IMR-90 (cell line): Measurements from ENCODE around the gene SP3. TPM values are rescaled to one million over a fixed set of nuclear protein-coding genes. Genes with fewer than 3 reads are reported as not detected.
A peak's percentile ranks its signal among the peaks of the same experiment; 100 is the strongest.

Experiments
- ATAC-seq: fragments of 200-7000 bp; cut with Tn5 transposase; 2 replicates; pipeline ENCODE4 v1.9.1; 2020; ENCODE audit warnings: low read depth, mild to moderate bottlenecking, moderate library complexity
- BruUV-seq: library from RNA; stranded (reverse); fragments of 400-500 nt; replicated peaks from 2 replicates; lab custom pipeline; 2021; lab: Mats Ljungman, UMichigan
- CTCF ChIA-PET: fragments of 300-600 bp; formaldehyde crosslinking; extraction: SDS; loops from one replicate; lab custom pipeline; 2021; ENCODE audit warnings: antibody characterized with exemption; lab: Yijun Ruan, JAX
- POLR2A ChIA-PET: fragments of 300-600 bp; sonication (Branson Sonifier 250); formaldehyde crosslinking; loops from one replicate; lab custom pipeline; 2022; ENCODE audit warnings: antibody characterized with exemption; ENCODE audit not compliant: unreplicated experiment; lab: Charles Lee
- DNase-seq: peaks from one replicate; pipeline ENCODE4 v3.0.0; 2013
- H2AFZ ChIP-seq: replicated peaks from 2 replicates; pipeline ENCODE3; 2013; ENCODE audit warnings: low read length, mild to moderate bottlenecking; ENCODE audit not compliant: poor library complexity
- H2AK5ac ChIP-seq: 2 replicates; pipeline ENCODE4 v1.6.1; 2013; ENCODE audit warnings: low read depth, low read length, inconsistent platforms
- H2AK9ac ChIP-seq: replicated peaks from 2 replicates; pipeline ENCODE3; 2013; ENCODE audit warnings: mild to moderate bottlenecking, low read depth, low read length, moderate library complexity; ENCODE audit not compliant: poor library complexity
- H2BK120ac ChIP-seq: 2 replicates; pipeline ENCODE4 v1.6.1; 2013; ENCODE audit warnings: low read depth, low read length, inconsistent platforms
- H2BK15ac ChIP-seq: 3 replicates; pipeline ENCODE4 v1.6.1; 2013; ENCODE audit warnings: low read depth, low read length, inconsistent platforms
- H2BK20ac ChIP-seq: 2 replicates; pipeline ENCODE4 v1.6.1; 2013; ENCODE audit warnings: low read depth, mild to moderate bottlenecking, inconsistent platforms, low read length, moderate library complexity
- H2BK5ac ChIP-seq: 2 replicates; pipeline ENCODE4 v1.6.1; 2013; ENCODE audit warnings: mild to moderate bottlenecking, low read depth, low read length, inconsistent platforms; ENCODE audit not compliant: poor library complexity, severe bottlenecking
- H3K14ac ChIP-seq: replicated peaks from 2 replicates; pipeline ENCODE4 v1.6.1; 2013; ENCODE audit warnings: low read depth, low read length, inconsistent platforms
- H3K18ac ChIP-seq: 2 replicates; pipeline ENCODE4 v1.6.1; 2013; ENCODE audit warnings: low read depth, low read length, control low read depth
- H3K23ac ChIP-seq: 2 replicates; pipeline ENCODE4 v1.6.1; 2013; ENCODE audit warnings: low read depth, low read length, inconsistent platforms
- H3K27ac ChIP-seq: 2 replicates; pipeline ENCODE4 v1.5.1; 2013; ENCODE audit warnings: mild to moderate bottlenecking, control low read depth, low read length; ENCODE audit not compliant: insufficient read depth
- H3K27me3 ChIP-seq: 2 replicates; pipeline ENCODE4 v1.6.1; 2013; ENCODE audit warnings: low read length; ENCODE audit not compliant: control insufficient read depth, insufficient read depth
- H3K36me3 ChIP-seq: 2 replicates; pipeline ENCODE4 v1.6.1; 2013; ENCODE audit warnings: low read length, mixed read lengths; ENCODE audit not compliant: control insufficient read depth, insufficient read depth
- H3K4ac ChIP-seq: 2 replicates; pipeline ENCODE4 v1.6.1; 2013; ENCODE audit warnings: low read depth, low read length, inconsistent platforms
- H3K4me1 ChIP-seq: 2 replicates; pipeline ENCODE4 v1.6.1; 2013; ENCODE audit warnings: low read length, mixed read lengths; ENCODE audit not compliant: control insufficient read depth, insufficient read depth
- H3K4me2 ChIP-seq: 2 replicates; pipeline ENCODE4 v1.6.1; 2013; ENCODE audit warnings: low read depth, mild to moderate bottlenecking, control low read depth, low read length, moderate library complexity
- H3K4me3 ChIP-seq: 2 replicates; pipeline ENCODE4 v1.5.1; 2013; ENCODE audit warnings: low read depth, mild to moderate bottlenecking, control low read depth, low read length, moderate library complexity; ENCODE audit not compliant: insufficient read depth
- H3K56ac ChIP-seq: 2 replicates; pipeline ENCODE4 v1.6.1; 2013; ENCODE audit warnings: low read length, inconsistent platforms; ENCODE audit not compliant: insufficient read depth; ENCODE audit errors: extremely low read depth
- H3K79me1 ChIP-seq, 2 experiments: 2 replicates each; pipeline ENCODE4 v1.6.1; 2013; ENCODE audit warnings: low read length in 2 of 2, inconsistent platforms in 1 of 2, low read depth in 1 of 2
- H3K9ac ChIP-seq: 2 replicates; pipeline ENCODE4 v1.6.1; 2013; ENCODE audit warnings: low read depth, low read length, control low read depth
- H3K9me1 ChIP-seq: 2 replicates; pipeline ENCODE4 v1.6.1; 2013; ENCODE audit warnings: low read length, inconsistent platforms; ENCODE audit not compliant: insufficient read depth
- H3K9me3 ChIP-seq: 2 replicates; pipeline ENCODE4 v1.6.1; 2013; ENCODE audit warnings: low read length; ENCODE audit not compliant: control insufficient read depth, insufficient read depth
- H4K20me1 ChIP-seq: 2 replicates; pipeline ENCODE4 v1.6.1; 2013; ENCODE audit warnings: low read length, inconsistent platforms; ENCODE audit not compliant: insufficient read depth
- H4K5ac ChIP-seq: 2 replicates; pipeline ENCODE4 v1.6.1; 2013; ENCODE audit warnings: mild to moderate bottlenecking, low read depth, low read length, control low read depth
- H4K8ac ChIP-seq, 2 experiments: 2 replicates each; pipeline ENCODE4 v1.6.1; 2013; ENCODE audit warnings: low read depth in 2 of 2, low read length in 2 of 2, control low read depth in 1 of 2, inconsistent platforms in 1 of 2
- H4K91ac ChIP-seq: 2 replicates; pipeline ENCODE4 v1.6.1; 2013; ENCODE audit warnings: low read depth, low read length, inconsistent platforms; ENCODE audit not compliant: insufficient read depth
- BHLHE40 ChIP-seq: fragments of 150-350 bp; IDR thresholded peaks from 2 replicates; pipeline ENCODE4 v1.6.1; 2016; ENCODE audit warnings: mild to moderate bottlenecking, low read depth, low read length
- CHD1 ChIP-seq: IDR thresholded peaks from 2 replicates; pipeline ENCODE4 v1.6.1; 2012; ENCODE audit warnings: low read depth, low read length, improper control_type of control experiment
- CTCF ChIP-seq: conservative IDR thresholded peaks from 2 replicates; pipeline ENCODE4 v1.5.1; 2012; ENCODE audit warnings: mild to moderate bottlenecking, low read depth, low read length, improper control_type of control experiment
- ELK1 ChIP-seq: fragments of 150-350 bp; IDR thresholded peaks from 2 replicates; pipeline ENCODE4 v1.6.1; 2016; ENCODE audit warnings: low read depth, mild to moderate bottlenecking, low read length, moderate library complexity, borderline replicate concordance
- MAZ ChIP-seq: IDR thresholded peaks from 2 replicates; pipeline ENCODE4 v1.6.1; 2012; ENCODE audit warnings: low read depth, mild to moderate bottlenecking, low read length, improper control_type of control experiment, moderate library complexity, borderline replicate concordance
- MXI1 ChIP-seq: IDR thresholded peaks from 2 replicates; pipeline ENCODE4 v1.6.1; 2012; ENCODE audit warnings: low read depth, mild to moderate bottlenecking, low read length, moderate library complexity, borderline replicate concordance
- RAD21 ChIP-seq: IDR thresholded peaks from 2 replicates; pipeline ENCODE4 v1.6.1; 2012; ENCODE audit warnings: low read length, improper control_type of control experiment
- RCOR1 ChIP-seq: IDR thresholded peaks from 2 replicates; pipeline ENCODE4 v1.6.1; 2012; ENCODE audit warnings: mild to moderate bottlenecking, low read length, improper control_type of control experiment; ENCODE audit not compliant: insufficient replicate concordance
- WGBS, 2 experiments: methylation state at CpG; one replicate each; pipeline versions ENCODE4 v1.1.5 to v1.1.7; 2013; ENCODE audit warnings: missing lambda C conversion rate in 2 of 2; ENCODE audit not compliant: insufficient read length in 1 of 2; ENCODE audit errors: extremely low coverage in 2 of 2; 5-methylcytosine and 5-hydroxymethylcytosine counted together
- dilution Hi-C: fragments of 300-500 bp; cut with HindIII; formaldehyde crosslinking; loops from one replicate; pipeline ENCODE4 v1.14.3; 2018; ENCODE audit warnings: low sequenced_read_pairs; ENCODE audit not compliant: unreplicated experiment
- in situ Hi-C: fragments of 300-500 bp; cut with MboI; formaldehyde crosslinking; loops from 3 replicates; pipeline ENCODE4 v1.14.3; 2019; ENCODE audit warnings: low sequenced_read_pairs, inconsistent platforms, mixed read lengths
- intact Hi-C: fragments of 100-400 bp; cut with micrococcal nuclease; formaldehyde crosslinking; loops from 2 replicates; pipeline ENCODE4 v1.10.0; 2022
- polyA plus RNA-seq, 3 experiments: library from polyadenylated mRNA; depleted of rRNA; stranded (reverse); fragments of >200 nt; gene quantifications; 2 replicates each; pipeline ENCODE4 v1.2.3, GENCODE V29; 2012; ENCODE audit warnings: low replicate concordance in 1 of 3
- total RNA-seq: library from RNA; depleted of rRNA; stranded (reverse); fragments of >200 nt; gene quantifications from 2 replicates; pipeline ENCODE4 v1.2.3, GENCODE V29; 2012

The SP3 gene
- total and polyA plus RNA-seq, 2 of the 4 experiments (the other 2 are of a cell fraction): 26.7 to 136 TPM

- peak overlapping the region; percentile 88 for H2BK120ac ChIP-seq
- peak overlapping the region; percentile 92; the same call in 1 of the 2 replicates for H3K23ac ChIP-seq
- H4K20me1 ChIP-seq: no peaks in the 10 kb centered on the region
- peak overlapping the region; percentile 52 to 81; a peak in 3 of 4 replicates for H4K8ac ChIP-seq
- no peak overlapping the region for H3K4me3 ChIP-seq
- H3K36me3 ChIP-seq: no peaks in the 10 kb centered on the region
- H3K9me1 ChIP-seq: peaks cover 10% of the 10 kb centered on the region
- H3K9me3 ChIP-seq: no peaks in the 10 kb centered on the region
- H4K5ac ChIP-seq: peak overlapping the region; percentile 99; the same call in 1 of the 2 replicates
- H4K91ac ChIP-seq: no peak overlapping the region
- in situ Hi-C loops (no loop called here), dilution Hi-C loops (no loop called here), intact Hi-C loops (loop anchor here (10.0 kb wide), 1 partner anchor 275 kb away; the partner anchor contains the start of gene OLA1)
- H2BK20ac ChIP-seq: peak overlapping the region; percentile 98; the same call in 1 of the 2 replicates
- ChIA-PET POLR2A (no interaction called here), CTCF (no interaction called here)
- H3K56ac ChIP-seq: no peak overlapping the region
- no CpG with 5 or more reads among the region's 1 CpG for WGBS, 2 experiments
- peaks cover 20% of the 10 kb centered on the region for H3K4me1 ChIP-seq
- no peak overlapping the region for H2AFZ ChIP-seq
- peak overlapping the region; percentile 88 for H3K14ac ChIP-seq
- no peak overlapping the region for H3K27ac ChIP-seq
- no peaks in the 10 kb centered on the region for H3K27me3 ChIP-seq
- no peak overlapping the region; the same call in 1 of the 2 replicates for H3K9ac ChIP-seq
- peak overlapping the region; percentile 88 for H2BK5ac ChIP-seq
- peaks cover 11 to 26% of the 10 kb centered on the region in 2 experiments; a peak in 3 of 4 replicates for H3K79me1 ChIP-seq
- peak overlapping the region; percentile 92 for H3K4ac ChIP-seq
- no TSS peak for BruUV-seq
- H3K4me2 ChIP-seq: peak overlapping the region; percentile 64; the same call in 1 of the 2 replicates
- ATAC-seq: no peak
- no peak for TF ChIP-seq CTCF
- no peak for TF ChIP-seq RAD21
- no peak for TF ChIP-seq ELK1
- TF ChIP-seq CHD1: no peak
- TF ChIP-seq RCOR1: no peak
- TF ChIP-seq MXI1: no peak
- no peak for TF ChIP-seq BHLHE40
- TF ChIP-seq MAZ: no peak
- DNase-seq: peak; percentile 82
- H2BK15ac ChIP-seq: peak overlapping the region; percentile 59; the same call in 1 of the 3 replicates
- H2AK9ac ChIP-seq: no peak overlapping the region
- peak overlapping the region; percentile 100; the same call in 1 of the 2 replicates for H3K18ac ChIP-seq
- no peak overlapping the region for H2AK5ac ChIP-seq
Measured at GRCh38 chr2:173969886-173970285, 4.7 kb upstream of the SP3 start.
